ENCODE results near the gene KRI1. TPM values are rescaled to one million over a fixed set of nuclear protein-coding genes. Genes with fewer than 3 reads are reported as not detected.
A peak's percentile ranks its signal among the peaks of the same experiment; 100 is the strongest.
"Not testable (repeated sequence)": the region's sequence is repeated elsewhere in the genome, so short reads cannot be mapped to it uniquely, and the experiment has no call there.

The KRI1 gene
- total RNA-seq, 1 donor from 2014 or later = 14.5 TPM

DNA sequence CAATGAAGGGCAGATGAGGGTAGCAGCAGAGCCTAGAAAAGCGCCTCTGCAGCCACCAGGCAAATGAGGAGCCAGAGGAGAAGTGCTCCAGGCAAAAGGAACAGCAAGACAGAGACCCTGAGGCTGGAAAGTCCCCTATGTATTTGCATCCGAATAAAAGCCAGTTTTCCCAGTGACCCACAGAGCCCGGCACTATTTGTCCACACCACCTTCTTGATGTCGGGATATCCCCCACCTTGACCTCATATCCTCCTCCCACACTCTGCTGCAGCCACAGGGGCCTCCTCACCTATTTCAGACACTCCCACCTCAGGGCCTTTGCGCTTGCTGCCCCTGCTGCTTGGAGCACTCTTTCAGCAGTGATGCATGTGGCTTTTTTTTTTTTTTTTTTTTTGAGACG lies 15.5 kb downstream of the KRI1 start:
- no peak for DNase-seq (ENCODE audit: low read depth)

- no peak for DNase-seq (ENCODE audit: low read depth)
Observed at GRCh38 chr19:10549733-10550132, 16.1 kb downstream of the KRI1 start.

- no peak for DNase-seq (ENCODE audit: low read depth)
Observed at GRCh38 chr19:10548746-10549276, 17.0 kb downstream of the KRI1 start.

DNA sequence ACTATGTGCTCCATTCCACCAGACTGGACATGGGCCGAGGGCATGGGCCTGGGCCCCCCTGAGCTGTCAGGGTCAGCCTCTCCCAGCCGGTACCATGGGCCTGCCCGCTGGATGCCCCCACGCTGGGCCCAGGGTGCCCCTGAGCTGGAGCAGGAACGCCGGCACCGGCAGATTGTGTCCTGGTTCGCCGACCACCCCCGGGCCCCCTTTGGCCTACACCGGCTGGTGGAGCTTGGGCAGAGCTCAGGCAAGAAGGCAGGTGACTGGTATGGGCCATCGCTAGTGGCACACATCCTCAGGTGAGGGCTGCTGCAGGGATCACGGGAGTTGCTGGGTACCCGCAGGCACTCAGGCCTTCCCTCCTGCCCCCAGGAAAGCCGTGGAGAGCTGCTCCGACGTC lies 19.0 kb downstream of the KRI1 start:
- no peak for DNase-seq (ENCODE audit: low read depth)

- no peak for DNase-seq (ENCODE audit: low read depth)
Observed at GRCh38 chr19:10544753-10545251, 21.0 kb downstream of the KRI1 start.

- no peak for DNase-seq (ENCODE audit: low read depth)
Observed at GRCh38 chr19:10544242-10544752, 21.5 kb downstream of the KRI1 start.

DNA sequence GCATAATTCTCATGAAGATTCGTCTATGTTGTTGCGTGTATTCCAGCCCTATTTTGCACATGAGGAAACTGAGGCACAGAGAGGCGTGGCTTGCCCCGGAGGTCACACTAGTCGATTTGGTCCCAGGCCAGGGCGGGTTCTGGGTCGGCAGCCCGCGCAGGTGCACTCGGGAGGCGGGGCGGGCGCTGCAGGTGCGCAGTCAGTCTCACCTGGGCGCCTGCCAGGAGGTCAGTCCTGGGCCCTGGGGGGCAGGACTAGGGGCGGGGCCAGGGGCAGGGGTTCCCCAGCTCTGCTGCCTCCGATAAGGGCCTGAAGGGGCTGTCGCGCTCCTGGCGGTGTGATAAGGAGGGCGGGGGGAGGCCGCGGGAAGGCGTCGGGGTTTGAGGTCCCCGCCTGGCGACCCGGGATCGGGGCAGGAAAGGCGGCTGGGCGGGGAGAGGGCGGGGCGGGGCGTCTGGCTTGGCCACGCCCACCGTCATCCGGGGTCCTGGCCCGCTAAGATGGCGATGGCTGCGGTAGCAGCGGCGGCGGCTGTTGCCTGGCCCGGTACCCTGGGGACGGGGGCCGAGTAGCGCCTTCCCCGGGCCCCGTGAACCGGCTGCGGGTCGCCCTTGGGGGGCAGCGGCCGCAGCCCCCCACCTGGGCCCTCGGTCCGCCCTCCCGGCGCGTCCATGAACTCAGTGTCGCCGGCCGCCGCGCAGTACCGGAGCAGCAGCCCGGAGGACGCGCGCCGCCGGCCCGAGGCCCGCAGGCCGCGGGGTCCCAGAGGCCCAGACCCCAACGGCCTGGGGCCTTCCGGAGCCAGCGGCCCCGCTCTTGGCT lies 22.2 kb downstream of the KRI1 start, which contains the start of gene ATG4D:
ATG4D (plus strand) TSS at position 485 of the 822 bp plus-strand sequence; CDS start at position 672, 187 bp downstream.
- DNase-seq (ENCODE audit: low read depth) = no peak

DNA sequence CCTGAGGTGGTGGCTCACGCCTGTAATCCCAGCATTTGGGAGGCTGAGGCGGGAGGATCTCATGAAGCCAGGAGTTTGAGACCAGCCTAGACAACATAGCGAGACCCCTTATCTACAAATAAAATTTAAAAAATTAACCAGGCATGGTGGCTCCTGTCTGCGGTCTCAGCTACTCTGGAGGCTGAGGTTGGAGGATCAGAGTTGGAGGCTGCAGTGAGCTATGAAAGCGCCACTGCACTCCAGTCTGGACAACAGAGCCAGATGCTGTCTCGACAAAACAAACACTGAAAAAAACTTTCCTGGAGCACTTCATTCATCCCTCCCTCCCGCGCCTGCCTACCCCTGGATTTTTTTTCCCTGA lies 22.8 kb downstream of the KRI1 start:
- no peak for DNase-seq (ENCODE audit: low read depth)

DNA sequence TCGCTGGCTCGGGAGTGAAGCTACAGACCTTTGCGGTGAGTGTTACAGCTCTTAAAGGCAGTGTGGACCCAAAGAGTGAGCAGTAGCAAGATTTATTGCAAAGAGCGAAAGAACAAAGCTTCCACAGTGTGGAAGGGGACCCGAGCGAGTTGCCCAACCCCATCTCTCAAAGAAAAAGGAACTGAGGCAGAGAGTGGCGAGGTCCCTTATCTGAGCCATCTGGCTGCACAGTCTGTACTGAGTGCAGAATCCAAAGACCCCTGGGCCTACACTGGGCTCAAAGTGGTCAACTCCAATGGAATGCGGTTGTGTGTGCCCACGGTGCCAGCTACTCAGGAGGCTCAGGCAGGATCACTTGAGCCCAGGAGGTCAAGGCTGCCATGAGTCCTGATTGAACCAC lies 26.8 kb downstream of the KRI1 start:
- DNase-seq (ENCODE audit: low read depth) = not testable (repeated sequence)

DNA sequence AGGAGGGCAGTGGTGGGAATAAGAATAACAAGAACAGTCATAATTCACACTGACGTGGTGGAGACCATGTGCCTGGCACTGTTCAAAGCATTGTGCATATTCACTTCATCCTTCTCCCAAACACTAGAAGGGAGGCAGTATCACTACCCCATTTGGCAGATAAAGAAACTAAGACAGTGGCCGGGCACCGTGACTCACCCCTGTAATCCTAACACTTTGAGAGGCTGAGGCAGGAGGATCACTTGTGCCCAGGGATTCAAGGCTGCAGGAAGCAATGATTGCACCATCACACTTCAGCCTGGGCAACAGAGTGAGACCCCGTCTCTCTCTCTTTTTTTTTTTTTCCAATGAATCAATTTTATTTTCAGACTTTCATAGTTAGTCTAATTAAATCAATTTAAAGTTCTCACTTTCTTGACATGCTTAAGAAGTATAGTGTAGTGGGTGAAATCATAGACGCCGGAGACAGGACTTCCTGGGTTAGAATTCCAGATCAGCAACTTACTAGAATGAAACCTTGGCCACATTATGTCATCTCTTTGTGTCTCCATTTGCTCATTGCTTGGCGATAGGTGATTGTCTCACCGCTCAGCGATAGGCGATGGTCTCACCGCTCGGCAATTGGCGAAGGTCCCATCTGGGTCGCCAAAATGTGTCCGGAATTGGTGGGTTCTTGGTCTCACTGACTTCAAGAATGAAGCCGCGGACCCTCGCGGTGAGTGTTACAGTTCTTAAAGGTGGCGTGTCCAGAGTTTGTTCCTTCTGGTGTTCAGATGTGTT lies 27.4 kb downstream of the KRI1 start:
- DNase-seq (ENCODE audit: low read depth) = no peak

DNA sequence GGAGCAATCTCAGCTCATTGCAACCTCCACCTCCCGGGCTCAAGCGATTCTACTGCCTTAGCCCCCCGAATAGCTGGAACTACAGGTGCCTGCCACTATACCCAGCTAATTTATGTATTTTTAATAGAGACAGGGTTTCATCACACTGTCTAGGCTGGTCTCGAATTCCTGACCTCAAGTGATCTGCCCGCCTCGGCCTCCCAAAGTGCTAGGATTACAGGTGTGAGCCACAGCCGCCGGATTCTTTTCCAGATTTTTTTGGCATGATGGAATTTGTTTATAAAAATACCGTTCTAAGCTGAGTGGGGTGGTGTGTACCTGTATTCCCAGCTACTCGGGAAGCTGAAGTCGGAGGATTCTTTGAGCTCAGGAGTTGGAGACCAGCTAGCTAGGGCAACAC lies 28.1 kb downstream of the KRI1 start:
- DNase-seq (ENCODE audit: low read depth) = no peak

DNA sequence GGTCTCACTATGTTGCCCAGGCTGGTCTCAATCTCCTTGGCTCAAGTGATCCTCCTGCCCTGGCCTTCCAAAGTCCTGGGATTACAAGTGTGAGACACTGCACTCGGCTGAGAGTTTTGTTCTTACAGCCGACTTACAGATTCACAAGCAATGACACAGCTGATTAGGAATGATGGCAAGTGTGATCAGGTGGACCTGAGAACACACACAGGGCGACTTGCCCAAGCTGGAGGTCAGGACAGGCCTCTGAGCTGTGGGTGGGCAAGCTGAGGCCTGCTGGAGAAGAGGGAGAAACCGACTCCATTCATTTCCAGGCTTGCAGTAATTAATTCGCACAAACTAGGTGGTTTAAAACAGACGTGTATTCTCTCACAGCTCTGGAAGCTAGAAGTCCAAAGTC lies 30.2 kb downstream of the KRI1 start:
- no peak for DNase-seq (ENCODE audit: low read depth)

DNA sequence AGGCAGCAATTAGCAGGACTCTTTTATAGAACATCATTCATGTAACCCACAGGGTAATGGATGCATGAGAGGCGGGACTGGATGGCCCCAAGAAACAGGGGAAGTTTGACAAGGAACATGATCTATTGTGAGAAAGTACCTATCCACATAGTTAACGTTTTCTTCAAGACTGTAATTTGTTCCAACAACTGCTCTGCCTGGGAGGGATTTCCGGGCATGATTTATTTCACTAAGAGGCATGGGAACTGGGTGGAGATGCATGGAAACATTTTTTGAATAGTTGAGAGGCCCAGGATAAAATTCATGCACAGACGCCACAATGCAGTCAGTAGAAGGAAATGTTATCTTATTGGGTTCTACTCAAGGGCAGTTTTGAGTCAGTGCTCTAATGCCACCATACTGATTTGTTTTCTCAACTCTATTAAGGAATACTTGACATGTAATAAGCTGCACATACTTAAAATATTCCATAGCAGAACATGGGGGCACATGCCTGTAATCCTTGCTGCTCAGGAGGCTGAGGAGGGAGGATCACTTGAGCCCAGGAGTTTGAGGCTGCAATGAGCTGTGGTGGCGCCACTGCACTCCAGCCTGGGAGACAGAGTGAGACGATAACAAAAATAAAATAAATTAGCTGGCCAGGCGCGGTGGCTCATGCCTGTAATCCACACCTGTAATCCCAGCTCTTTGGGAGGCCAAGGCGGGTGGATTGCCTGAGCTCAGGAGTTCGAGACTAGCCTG lies 32.0 kb downstream of the KRI1 start:
- DNase-seq (ENCODE audit: low read depth) = peak; percentile 60

DNA sequence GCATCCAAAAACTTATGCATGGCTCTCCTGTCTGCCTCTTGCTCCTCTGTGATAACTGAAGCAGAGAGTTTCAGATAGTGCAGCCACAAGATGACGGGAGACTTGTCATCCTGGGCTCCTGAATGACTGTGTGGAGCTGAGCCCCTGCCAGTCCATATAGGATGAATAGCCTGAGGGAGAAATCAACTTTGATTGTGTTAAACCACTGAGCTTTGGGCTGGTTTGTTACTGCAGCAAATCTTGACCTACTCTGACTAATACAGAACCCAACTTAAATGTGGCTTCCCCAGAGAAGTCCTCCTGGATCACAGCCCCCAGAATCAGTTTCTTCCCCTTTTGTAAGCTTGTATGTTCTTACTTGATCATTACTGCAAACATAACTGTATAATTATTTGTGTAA lies 33.4 kb downstream of the KRI1 start:
- no peak for DNase-seq (ENCODE audit: low read depth)

GRCh38 chr19:10526887-10527286 lies 38.9 kb downstream of the KRI1 start:
- not testable (repeated sequence) for DNase-seq (ENCODE audit: low read depth)

DNA sequence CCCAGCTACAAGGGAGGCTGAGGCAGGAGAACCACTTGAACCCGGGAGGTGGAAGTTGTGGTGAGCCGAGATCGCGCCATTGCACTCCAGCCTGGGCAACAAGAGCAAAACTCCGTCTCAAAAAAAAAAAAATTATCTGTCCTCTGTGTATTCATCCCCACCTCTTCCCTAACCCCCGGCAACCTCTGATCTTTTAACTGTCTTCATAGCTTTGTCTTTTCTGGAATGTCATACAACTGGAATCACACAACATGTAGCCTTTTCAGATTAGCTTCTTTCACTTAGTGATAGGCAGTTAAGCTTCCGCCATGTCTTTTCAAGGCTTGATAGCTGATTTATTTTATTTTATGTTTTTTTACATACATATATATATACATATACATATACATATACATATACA lies 40.2 kb downstream of the KRI1 start:
- no peak for DNase-seq (ENCODE audit: low read depth)

DNA sequence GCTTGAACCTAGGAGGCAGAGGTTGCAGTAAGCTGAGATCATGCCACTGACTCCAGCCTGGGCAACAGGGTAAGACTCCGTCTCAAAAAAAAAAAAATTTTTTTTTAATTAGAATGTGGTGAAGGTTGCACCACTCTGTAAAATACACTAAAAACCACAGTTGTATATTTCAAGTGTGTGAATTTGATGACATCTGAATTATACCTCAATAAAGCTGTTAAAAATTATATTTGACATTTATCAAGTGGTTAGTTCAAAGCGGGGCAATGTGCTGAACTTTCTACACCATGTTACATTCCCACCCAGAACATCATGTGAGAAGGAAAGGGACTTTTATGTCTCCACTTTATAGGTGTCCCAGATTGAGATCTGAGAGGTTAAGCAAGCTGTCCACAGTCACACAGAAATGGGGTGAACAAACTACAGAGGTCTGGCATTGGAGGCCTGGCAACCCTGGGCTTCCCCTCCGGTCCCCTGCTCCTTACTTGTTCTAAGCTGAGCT lies 42.6 kb downstream of the KRI1 start:
- DNase-seq (ENCODE audit: low read depth) = no peak

- no peak for DNase-seq (ENCODE audit: low read depth)
Observed at GRCh38 chr19:10521461-10522171, 44.2 kb downstream of the KRI1 start.

DNA sequence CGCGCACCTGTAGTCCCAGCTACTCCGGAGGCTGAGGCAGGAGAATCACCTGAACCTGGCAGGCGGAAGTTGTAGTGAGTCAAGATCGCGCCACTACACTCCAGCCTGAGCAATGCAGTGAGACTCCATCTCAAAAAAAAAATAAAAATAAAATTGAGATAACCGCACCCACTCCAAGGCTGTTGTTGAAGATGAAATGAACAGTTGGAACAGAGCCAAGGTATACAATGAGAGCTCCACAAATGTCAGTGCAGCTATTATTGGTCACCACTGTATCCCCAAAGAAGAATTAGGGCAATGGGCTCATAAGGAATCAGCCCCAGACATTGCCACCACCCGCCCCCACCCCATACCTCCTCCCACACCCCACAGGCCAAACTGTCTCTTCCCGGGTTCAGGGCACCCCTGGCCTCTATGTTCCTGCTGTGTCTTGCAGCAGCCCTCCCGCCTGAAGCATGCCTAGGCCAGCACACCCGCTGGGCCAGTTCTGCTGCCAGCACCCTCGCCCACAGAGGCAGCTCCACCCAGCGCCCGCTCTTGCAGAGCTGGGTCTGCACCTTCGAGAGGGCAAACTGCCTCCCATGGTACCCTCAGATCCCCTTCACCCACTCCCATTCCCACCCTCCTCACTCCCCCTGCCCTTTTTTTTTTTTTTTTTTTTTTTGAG lies 45.0 kb downstream of the KRI1 start:
- DNase-seq (ENCODE audit: low read depth) = no peak

DNA sequence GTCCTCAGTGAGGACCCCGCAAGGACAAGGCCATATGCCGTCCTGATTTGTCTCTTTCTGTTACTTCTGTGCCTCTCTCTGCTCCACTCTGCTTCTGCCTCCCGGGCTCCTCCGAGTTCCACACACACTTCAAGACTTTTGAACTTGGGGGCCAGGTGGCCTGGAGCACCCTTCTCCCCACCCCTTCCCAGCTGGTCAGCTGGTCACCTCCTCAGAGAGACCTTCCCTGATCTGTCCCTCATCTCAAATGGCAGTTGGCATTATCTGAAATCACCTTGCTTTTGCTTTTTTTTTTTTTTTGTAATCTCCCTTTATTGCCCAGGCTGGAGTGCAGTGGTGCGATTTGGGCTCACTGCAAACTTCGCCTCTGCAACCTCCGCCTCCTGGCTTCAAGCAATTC lies 46.4 kb downstream of the KRI1 start:
- no peak for DNase-seq (ENCODE audit: low read depth)

Data from renal cortical epithelial cell (primary cell).